ENCODE data around the gene MYLK2.

MYLK2 gene

GRCh38 chr20:31836853-31837608 is 17.9 kb downstream of the MYLK2 start:
- H3K27ac ChIP-seq: no peak overlapping the region
- no peaks in the 10 kb centered on the region for H3K9me3 ChIP-seq
- peaks cover 23% of the 10 kb centered on the region in 2 experiments for H3K4me1 ChIP-seq (ENCODE audit: control insufficient read depth in 1 of 2, insufficient read depth in 1 of 2, low read depth in 1 of 2, low read length in 1 of 2)
- no peaks in the 10 kb centered on the region for H3K36me3 ChIP-seq
- peaks cover 7% of the 10 kb centered on the region for H3K27me3 ChIP-seq
- no peak overlapping the region for H3K4me3 ChIP-seq (ENCODE audit: low read depth in 1 of 2, low read length in 1 of 2)
- TF ChIP-seq CTCF (IDR thresholded peaks at IDR 0.05): no peak

GRCh38 chr20:31837896-31838397 is 18.8 kb downstream of the MYLK2 start:
- Histone ChIP-seq H3K9me3 (no peaks in the 10 kb centered on the region), H3K27me3 (peaks cover 7% of the 10 kb centered on the region), H3K27ac (no peak overlapping the region), H3K4me1 (ENCODE audit: control insufficient read depth in 1 of 2, insufficient read depth in 1 of 2, low read depth in 1 of 2, low read length in 1 of 2) (peaks cover 23% of the 10 kb centered on the region in 2 experiments), H3K36me3 (no peaks in the 10 kb centered on the region), H3K4me3 (ENCODE audit: low read depth in 1 of 2, low read length in 1 of 2) (no peak overlapping the region)
- no peak for TF ChIP-seq CTCF (IDR thresholded peaks at IDR 0.05)

- Histone ChIP-seq H3K36me3 (no peaks in the 10 kb centered on the region), H3K27me3 (peaks cover 7% of the 10 kb centered on the region), H3K4me1 (ENCODE audit: control insufficient read depth in 1 of 2, insufficient read depth in 1 of 2, low read depth in 1 of 2, low read length in 1 of 2) (peaks cover 23% of the 10 kb centered on the region in 2 experiments), H3K9me3 (no peaks in the 10 kb centered on the region), H3K4me3 (ENCODE audit: low read depth in 1 of 2, low read length in 1 of 2) (no peak overlapping the region), H3K27ac (no peak overlapping the region)
- no peak for TF ChIP-seq CTCF (IDR thresholded peaks at IDR 0.05)
Measured at GRCh38 chr20:31838646-31839292, 19.6 kb downstream of the MYLK2 start.

- no peak for TF ChIP-seq CTCF (IDR thresholded peaks at IDR 0.05)
- Histone ChIP-seq H3K27me3 (peaks cover 7% of the 10 kb centered on the region), H3K4me3 (ENCODE audit: low read depth in 1 of 2, low read length in 1 of 2) (no peak overlapping the region), H3K4me1 (ENCODE audit: control insufficient read depth in 1 of 2, insufficient read depth in 1 of 2, low read depth in 1 of 2, low read length in 1 of 2) (peaks cover 23% of the 10 kb centered on the region in 2 experiments), H3K27ac (no peak overlapping the region), H3K9me3 (no peaks in the 10 kb centered on the region), H3K36me3 (no peaks in the 10 kb centered on the region)
Measured at GRCh38 chr20:31839782-31840487, 20.8 kb downstream of the MYLK2 start.

GRCh38 chr20:31840906-31841816 is 22.0 kb downstream of the MYLK2 start:
- Histone ChIP-seq H3K4me3 (ENCODE audit: low read depth in 1 of 2, low read length in 1 of 2) (no peak overlapping the region), H3K27ac (no peak overlapping the region), H3K36me3 (no peaks in the 10 kb centered on the region), H3K9me3 (no peaks in the 10 kb centered on the region), H3K4me1 (ENCODE audit: control insufficient read depth in 1 of 2, insufficient read depth in 1 of 2, low read depth in 1 of 2, low read length in 1 of 2) (peaks cover 16 to 18% of the 10 kb centered on the region in 2 experiments), H3K27me3 (no peaks in the 10 kb centered on the region)
- no peak for TF ChIP-seq CTCF (IDR thresholded peaks at IDR 0.05)

Data from neutrophil (primary cell).